NCI-H2227 (cell line): ENCODE results near the gene SLC16A10.
"Not testable (repeated sequence)": the region's sequence is repeated elsewhere in the genome, so short reads cannot be mapped to it uniquely, and the experiment has no call there.

ENCODE experiments used
- DNase-seq: peaks from one replicate; lab custom pipeline; 2025; ENCODE audit not compliant: unreplicated experiment; lab: John Stamatoyannopoulos, UW

The SLC16A10 gene

DNA sequence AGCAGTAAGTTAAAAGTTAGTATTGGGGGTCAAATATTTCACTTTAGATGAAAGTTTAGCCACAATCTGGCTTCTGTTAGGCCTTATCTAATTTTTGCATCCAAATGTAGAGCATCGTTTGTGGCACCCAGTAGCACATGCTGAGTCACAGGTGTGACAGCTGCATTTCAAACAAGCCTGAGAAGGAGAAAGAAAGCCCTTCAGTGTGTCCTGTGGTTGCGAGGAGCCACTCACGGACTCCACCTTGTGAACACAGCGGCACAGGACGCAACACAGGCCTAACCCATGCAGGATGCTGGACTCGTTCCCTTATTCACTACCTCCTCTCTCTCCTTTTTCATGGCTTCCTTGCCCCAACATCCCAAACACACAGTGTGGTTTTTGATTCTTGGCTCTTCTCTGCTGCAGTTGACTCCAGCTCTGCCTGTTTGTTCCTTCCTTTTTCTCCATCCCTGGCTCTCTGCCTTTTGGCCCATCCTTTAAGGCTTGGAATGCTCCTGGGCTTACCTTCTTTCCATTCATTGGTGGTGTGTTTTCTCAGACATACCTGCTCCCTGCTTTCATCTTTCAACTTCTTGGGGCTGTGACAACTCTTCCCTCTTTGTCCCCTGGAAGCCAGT lies 124.2 kb downstream of the SLC16A10 start:
- no peak for DNase-seq

DNA sequence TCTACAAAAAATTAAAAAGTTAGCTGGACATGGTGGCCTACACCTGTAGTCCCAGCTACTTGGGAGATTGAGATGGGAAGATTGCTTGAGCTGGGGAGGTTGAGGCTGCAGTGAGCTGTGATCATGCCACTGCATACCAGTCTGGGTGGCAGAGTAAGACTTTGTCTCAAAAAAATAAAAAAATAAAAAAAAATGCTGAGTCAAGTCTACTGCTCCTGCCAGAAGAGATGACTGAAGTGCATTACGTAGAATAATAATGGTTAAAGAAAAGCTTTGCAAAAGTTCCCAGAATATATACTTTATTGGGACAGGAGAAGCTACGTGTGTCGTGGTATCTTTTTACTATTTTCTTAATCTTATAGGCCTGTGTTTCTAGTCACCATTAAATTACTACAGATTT lies 125.3 kb downstream of the SLC16A10 start:
- DNase-seq: no peak

DNA sequence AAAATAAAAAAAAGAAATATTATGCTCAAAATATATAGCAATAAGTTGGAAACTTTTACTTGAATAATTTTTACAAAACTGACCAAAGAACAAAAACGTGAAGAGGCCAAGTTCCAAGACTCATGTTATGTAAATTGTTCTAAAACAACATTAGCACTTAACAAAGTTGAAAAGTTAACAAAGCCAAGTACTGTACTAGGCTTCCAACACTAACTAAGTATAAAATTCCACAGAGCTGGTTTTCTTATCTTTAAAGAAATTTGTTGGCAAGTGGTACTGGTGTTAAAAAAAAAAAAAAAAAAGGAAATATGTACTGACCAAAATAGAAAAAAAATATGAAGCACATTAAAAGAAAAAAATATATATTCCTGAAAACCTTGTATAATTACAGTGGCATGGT lies 127.8 kb downstream of the SLC16A10 start:
- no peak for DNase-seq

DNA sequence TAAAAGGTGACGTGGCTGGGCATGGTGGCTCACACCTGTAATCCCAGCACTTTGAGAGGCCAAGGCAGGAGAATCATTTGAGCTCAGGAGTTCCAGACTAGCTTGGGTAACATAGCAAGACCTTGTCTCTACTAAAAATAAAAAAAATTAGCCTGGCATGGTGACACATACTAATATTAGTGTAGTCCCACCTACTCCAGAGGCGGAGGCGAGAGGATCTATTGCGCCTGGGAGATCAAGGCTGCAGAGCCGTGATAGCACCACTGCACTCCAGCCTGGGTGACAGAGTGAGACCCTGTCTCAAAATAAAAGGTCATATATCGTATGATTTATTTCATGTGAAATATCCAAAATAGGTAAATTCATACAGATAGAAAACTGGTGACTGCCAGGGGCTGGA lies 132.5 kb downstream of the SLC16A10 start:
- DNase-seq: no peak

- no peak for DNase-seq
These were observed 133.2 kb downstream of the SLC16A10 start for GRCh38 chr6:111220383-111221031.

GRCh38 chr6:111221804-111222203 lies 134.5 kb downstream of the SLC16A10 start:
- DNase-seq: no peak

DNA sequence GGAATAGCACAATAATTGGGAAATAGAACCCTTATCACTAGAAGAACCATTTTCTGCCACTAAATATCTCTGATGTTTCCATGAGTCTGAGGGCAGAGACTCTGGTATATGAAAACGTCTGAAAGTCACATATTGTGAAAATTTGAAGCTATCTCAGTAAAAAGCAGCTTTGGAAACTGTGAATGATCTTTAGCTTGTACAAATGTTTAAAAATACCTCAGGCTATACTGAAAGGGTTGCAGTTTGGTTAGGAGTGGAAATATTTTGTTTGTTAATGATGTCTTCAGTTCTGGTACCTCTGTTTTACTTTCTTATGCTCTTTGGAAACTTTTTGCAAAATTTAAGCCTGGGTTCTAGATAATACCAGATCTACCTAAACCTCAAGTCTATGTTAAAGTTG lies 135.0 kb downstream of the SLC16A10 start:
- no peak for DNase-seq

- no peak for DNase-seq
These were observed 140.8 kb downstream of the SLC16A10 start for GRCh38 chr6:111228094-111228493.

- no peak for DNase-seq
These were observed 143.2 kb downstream of the SLC16A10 start for GRCh38 chr6:111230351-111231089.

DNA sequence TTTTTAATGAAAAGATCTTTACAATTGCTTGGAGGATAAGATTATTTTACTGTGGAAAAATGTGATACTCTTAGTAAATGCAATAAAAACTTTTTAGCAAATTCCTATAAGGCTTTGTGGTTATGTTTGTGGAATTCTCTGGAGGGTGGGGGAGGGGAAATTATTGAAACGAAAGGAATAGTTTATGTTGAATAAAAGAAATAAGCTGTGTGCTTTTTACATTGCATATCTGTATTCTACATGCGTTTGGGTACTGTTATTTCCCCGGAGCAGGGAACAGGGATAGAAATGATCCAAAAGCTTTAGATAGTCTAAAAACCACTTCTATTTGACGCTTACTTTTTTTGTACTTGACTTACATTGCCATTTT lies 143.8 kb downstream of the SLC16A10 start:
- no peak for DNase-seq

DNA sequence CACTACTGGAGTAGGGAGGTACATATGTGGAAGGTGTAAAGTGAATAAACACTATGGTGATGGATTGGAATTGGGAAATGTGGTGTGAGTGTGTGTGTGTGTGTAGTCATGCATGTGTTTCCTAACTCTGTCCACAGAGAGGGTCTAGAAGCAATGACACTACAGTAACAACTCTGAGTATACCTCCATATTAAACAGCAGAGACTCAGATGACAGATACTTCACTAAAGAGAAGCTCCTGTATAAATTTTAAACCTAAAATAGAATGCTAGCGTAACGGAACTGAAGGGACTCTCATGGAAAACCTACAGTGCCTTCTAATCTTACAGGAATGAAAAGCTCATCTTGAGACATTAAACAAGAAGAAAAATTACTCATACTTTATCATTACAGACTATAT lies 150.5 kb downstream of the SLC16A10 start:
- no peak for DNase-seq

DNA sequence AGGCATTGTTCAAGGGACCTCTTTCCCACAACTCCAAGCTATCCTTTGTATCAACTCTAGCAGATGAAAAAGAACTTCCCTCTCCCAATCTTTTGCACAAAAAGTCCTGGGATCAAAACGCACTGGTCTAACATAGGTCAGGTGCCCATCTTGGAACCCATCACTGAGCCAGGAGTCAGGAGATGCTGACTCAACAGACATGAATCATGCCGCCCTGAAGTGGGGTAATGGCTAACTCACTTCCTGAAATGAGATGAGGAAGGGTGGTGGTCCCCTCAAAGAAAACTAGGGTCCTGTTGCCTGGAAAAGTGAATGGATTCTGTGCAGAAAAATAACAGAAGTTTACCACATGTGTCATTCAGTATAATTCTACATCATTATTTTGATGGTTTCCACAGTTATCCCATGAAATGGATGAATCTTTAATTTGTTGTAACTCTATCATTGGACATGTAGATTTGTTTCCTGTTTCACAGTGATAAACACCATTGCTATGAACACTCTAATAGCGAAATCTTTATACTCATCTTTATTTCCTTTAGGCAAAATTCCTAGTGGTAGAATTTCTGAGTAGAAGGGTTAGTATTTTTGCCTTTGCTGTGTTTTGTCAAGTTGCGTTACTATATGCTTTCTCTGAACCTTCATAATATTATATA lies 151.3 kb downstream of the SLC16A10 start:
- DNase-seq: no peak

DNA sequence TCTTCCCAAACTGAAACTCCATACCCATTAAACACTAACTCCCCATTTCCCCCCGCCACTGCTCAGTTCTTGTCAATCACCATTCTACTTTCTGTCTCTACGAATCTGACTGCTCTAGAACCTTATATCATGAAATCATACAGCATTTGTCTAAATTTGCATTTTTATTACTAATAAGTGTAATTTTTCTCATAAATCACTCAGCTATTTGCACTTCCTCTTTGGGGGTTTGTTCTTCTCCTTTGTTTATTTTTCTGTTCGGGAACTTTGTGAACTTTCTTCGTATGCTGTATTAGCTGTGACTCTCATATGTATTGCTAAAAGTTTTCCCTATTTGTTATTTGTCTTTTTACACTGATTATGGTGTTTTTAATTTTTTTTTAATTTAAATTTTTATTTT lies 152.2 kb downstream of the SLC16A10 start:
- no peak for DNase-seq

DNA sequence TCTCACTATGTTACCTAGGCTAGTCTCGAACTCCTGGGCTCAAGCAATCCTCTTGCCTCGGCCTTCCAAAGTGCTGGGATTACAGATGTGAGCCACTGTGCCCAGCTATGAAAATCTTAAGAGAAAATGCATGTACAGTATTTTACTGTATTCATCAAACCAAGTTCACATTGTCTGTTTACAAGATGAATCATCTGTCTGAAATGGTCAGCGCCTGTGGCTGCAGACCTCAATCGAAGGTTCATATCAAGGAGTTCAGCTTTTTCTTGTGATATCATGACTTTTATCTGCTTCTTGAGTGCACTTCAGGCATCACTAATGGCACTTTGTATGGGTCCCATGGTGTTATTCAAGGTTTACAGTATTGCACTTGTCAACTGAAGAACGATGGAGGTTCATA lies 155.1 kb downstream of the SLC16A10 start:
- DNase-seq: no peak

GRCh38 chr6:111243095-111243494 lies 155.8 kb downstream of the SLC16A10 start:
- no peak for DNase-seq

DNA sequence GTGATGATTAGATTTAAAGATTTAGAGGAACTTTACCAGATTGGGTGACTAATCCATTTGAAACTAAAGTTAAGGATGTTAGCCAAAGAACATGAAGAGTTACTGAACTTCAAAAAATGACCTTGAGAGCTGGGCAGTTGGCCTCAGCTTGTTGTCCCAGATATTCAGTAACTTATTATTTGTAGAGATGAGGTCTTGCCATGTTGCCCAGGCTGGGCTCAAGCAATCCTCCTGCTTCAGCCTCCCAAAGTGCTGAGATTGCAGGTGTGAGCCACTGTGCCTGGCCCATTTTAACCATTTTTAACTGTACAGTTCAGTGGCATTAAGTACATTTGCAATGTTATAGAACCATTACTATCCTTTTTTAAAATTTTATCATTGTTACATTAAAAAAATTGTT lies 161.5 kb downstream of the SLC16A10 start:
- DNase-seq: no peak

GRCh38 chr6:111250791-111251354 lies 163.6 kb downstream of the SLC16A10 start:
- DNase-seq: no peak

GRCh38 chr6:111252726-111253125 lies 165.4 kb downstream of the SLC16A10 start:
- no peak for DNase-seq

DNA sequence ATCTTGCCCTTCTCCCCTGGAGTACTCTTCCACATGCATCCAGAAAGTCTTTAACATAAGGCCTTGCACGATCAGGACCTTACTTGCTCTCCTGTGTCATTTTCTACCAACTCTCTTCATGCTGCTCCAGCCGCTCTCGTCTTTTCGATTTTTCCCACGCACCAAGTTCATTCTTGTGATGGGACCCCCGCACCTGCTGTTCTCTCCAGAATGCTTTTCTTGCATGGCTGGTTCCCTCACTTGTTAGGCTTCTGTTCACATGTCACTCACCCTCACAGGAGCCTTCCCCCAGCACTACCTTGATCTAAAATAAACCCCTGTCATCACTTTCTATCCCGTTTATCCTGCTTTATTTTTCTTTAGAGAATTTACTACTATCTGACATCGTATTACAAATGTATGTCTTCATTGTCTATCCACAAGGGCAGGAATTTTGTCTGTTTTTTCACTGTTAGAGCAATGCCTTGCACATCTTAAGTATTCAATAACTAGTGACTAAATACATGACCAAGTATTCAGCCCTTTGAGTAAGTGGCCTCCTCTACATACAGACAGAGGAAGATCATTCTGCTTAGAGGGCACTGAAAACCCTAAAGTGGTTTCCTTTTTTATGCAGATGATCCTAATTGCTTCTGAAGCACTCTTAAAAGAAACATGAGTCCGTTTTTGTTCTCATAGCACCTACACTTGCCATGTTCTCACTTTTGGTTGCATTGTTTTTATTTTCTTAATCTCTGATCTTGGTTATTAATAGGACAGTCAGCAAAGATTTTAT lies 166.9 kb downstream of the SLC16A10 start:
- DNase-seq: no peak

DNA sequence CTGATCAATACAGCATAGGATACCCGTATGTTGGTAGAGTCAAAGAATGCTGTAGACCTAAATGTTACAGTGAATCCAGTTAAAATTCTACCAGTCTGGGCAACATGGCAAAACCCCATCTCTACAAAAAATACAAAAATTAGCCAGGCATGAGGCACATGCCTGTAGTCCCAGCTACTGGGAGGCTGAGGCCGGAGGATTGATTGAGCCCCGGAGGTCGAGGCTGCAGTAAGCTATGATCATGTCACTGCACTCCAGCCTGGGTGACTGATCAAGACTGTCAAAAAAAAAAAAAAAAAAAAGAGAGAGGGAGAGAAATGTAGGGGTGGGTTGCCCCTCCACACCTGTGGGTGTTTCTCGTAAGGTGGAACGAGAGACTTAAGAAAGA lies 167.5 kb downstream of the SLC16A10 start:
- DNase-seq: no peak

DNA sequence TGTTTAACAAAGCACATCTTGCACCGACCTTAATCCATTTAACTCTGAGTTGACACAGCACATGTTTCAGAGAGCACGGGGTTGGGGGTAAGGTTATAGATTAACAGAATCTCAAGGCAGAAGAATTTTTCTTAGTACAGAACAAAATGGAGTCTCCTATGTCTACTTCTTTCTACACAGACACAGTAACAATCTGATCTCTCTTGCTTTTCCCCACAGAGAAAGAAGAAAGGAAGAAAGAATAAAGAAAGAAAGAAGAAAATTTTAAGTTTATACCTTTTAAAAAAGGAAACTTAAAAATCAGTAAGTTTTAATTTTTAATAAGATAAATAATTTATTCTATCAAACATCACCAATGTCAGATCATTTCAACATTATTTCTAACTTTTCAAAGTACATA lies 168.5 kb downstream of the SLC16A10 start:
- DNase-seq: not testable (repeated sequence)
